Mammary epithelial cell (primary cell): Measurements from ENCODE around the gene SHH.

Experiments
- CTCF ChIP-seq, 2 donors: IDR thresholded peaks in 1 of 2; conservative IDR thresholded peaks in 1 of 2; 2 replicates each; pipeline ENCODE4 v1.5.1; 2011 to 2012; ENCODE audit warnings: inconsistent platforms in 2 of 2, low read length in 2 of 2, mild to moderate bottlenecking in 2 of 2, control low read depth in 1 of 2, low read depth in 1 of 2; ENCODE audit not compliant: insufficient read depth in 1 of 2; ENCODE audit errors: extremely low read depth in 1 of 2
- EZH2 ChIP-seq: IDR thresholded peaks from 2 replicates; pipeline ENCODE4 v1.6.1; 2012; ENCODE audit warnings: low read length, inconsistent platforms, borderline replicate concordance

GRCh38 chr7:155830961-155831806 is 18.9 kb upstream of the SHH start:
- TF ChIP-seq CTCF (conservative IDR thresholded peaks at IDR 0.05 in 1 of 2, IDR thresholded peaks at IDR 0.05 in 1 of 2; ENCODE audit: extremely low read depth in 1 of 2, insufficient read depth in 1 of 2, low read depth in 1 of 2, low read length in 2 of 2), result no peak
- no peak for TF ChIP-seq EZH2
